ENCODE data around the gene ELP5. TPM values are rescaled to one million over a fixed set of nuclear protein-coding genes. Genes with fewer than 3 reads are reported as not detected.

The ELP5 gene
- total RNA-seq, 4 donors from 2014 or later, result 41.9 to 65.6 (median 51.3) TPM

DNA sequence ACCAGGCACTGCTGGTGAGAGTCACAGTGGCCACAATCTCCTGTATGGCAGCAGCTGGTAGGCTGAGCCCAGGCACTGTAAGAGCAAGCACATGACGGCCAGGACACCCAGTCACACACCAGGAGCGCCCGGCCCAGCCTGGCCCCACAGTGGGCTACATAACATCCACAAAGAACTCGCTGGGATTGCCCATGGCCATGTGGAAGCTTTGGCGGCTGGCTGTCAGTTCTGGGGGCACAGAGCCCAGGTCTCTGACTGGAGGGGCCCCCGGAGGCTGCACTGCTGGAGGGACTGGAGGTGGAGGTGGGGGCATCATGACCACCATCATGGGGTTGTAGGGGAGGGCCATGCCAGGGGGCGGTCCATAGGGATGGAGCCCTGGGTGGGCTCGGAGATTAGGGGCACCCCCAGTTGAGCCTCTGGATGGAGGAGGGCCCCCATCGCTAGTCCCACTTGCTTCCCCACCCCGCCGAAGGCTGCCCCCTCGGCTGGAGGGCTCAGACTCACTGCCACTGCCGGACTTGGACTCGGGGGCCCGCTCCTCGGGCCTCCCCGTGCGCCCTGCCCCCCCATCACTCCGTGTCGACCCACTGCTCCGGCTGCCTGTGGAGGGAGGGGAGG is 26.2 kb upstream of the ELP5 start:
- no peaks in the 10 kb centered on the region for H3K27me3 ChIP-seq
- intact Hi-C loops (cut with DNase I; ENCODE audit: low total_unique reads), result no loop called here
- TF ChIP-seq, protein P1, sequence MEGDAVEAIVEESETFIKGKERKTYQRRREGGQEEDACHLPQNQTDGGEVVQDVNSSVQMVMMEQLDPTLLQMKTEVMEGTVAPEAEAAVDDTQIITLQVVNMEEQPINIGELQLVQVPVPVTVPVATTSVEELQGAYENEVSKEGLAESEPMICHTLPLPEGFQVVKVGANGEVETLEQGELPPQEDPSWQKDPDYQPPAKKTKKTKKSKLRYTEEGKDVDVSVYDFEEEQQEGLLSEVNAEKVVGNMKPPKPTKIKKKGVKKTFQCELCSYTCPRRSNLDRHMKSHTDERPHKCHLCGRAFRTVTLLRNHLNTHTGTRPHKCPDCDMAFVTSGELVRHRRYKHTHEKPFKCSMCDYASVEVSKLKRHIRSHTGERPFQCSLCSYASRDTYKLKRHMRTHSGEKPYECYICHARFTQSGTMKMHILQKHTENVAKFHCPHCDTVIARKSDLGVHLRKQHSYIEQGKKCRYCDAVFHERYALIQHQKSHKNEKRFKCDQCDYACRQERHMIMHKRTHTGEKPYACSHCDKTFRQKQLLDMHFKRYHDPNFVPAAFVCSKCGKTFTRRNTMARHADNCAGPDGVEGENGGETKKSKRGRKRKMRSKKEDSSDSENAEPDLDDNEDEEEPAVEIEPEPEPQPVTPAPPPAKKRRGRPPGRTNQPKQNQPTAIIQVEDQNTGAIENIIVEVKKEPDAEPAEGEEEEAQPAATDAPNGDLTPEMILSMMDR (IDR thresholded peaks at IDR 0.05), result no peak
- no peak for TF ChIP-seq POLR2A (IDR thresholded peaks at IDR 0.05)
- no peaks in the 10 kb centered on the region for H3K9me3 ChIP-seq
- peak overlapping the region in 1 of 2 donors; percentile 2 for H3K27ac ChIP-seq
- no peak for DNase-seq
- H3K36me3 ChIP-seq, result no peaks in the 10 kb centered on the region
- no peaks in the 10 kb centered on the region for H3K4me1 ChIP-seq
- H3K4me3 ChIP-seq, result no peak overlapping the region

DNA sequence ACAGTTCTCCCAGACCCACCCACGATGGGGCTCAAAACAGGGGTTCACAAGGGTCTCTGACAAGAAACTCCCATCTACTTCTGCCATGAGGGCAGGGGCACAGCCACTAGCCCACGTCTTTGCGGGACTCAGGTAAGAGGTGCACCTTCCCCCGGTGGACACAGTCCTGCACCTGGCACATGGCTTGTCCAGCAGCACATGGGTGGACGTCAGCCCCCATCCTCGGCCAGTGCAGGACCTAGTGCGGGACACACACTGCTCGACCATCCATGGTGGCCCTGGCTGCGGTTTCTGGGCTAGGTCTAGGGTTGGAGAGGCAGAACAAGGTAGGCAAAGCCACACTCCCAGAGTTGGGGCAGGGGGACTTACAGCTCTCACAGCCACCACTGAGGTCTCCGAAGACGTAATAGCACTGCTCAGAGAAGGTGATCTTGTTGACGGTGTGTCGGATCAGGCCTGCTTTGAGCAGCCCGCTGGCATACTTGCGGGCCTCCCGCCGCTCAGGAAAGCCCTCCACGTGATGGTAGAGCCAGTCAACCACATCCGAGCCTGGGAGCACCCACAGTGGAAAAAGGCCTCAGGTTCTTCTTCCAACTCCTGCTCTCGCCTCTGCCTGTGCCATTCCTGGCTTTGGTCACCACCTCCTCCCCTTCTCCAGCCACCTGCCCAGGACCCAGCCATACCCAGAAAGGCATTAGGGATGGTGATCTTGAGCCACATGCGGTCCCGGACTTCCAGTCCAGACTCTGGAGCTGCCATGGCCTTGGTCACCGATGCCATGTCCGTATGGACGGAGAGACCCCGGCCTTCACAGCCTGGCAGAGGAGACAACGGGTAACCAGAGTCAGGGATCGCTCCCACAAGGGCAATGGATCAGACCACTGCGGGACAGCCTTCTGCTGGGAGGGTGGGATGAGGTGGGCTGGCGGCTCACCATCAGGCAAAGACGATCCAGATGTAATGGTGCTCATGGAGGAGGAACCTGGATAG is 25.0 kb upstream of the ELP5 start:
- TF ChIP-seq, protein P1 (IDR thresholded peaks at IDR 0.05), result no peak
- no peak for TF ChIP-seq POLR2A (IDR thresholded peaks at IDR 0.05)
- Histone ChIP-seq H3K4me1 (peaks cover 0 to 3% of the 10 kb centered on the region in 2 donors), H3K36me3 (no peaks in the 10 kb centered on the region), H3K4me3 (no peak overlapping the region), H3K27ac (no peak overlapping the region), H3K9me3 (no peaks in the 10 kb centered on the region), H3K27me3 (no peaks in the 10 kb centered on the region)
- DNase-seq, result no peak
- intact Hi-C loops (cut with DNase I; ENCODE audit: low total_unique reads), result no loop called here

DNA sequence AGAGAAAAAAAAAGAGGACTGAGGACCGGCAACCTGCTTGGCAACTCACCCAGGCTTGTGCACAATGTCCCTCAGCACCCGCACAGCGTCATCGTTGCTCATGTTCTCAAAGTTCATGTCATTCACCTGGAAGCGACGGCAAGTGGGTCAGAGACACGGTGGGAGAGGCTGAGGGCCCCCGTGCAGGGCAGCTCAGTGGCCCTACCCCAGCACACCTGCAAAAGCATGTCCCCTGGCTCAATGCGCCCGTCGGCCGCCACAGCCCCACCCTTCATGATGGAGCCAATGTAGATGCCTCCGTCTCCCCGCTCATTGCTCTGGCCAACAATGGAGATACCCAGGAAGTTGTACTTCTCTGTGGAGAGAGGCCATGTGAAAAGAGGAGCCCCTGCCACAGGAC is 23.1 kb upstream of the ELP5 start:
- no peak for DNase-seq
- Histone ChIP-seq H3K27me3 (no peaks in the 10 kb centered on the region), H3K4me3 (no peak overlapping the region), H3K36me3 (no peaks in the 10 kb centered on the region), H3K27ac (no peak overlapping the region), H3K4me1 (peaks cover 4% of the 10 kb centered on the region in 2 donors), H3K9me3 (no peaks in the 10 kb centered on the region)
- intact Hi-C loops (cut with DNase I; ENCODE audit: low total_unique reads), result no loop called here
- no peak for TF ChIP-seq POLR2A (IDR thresholded peaks at IDR 0.05)
- TF ChIP-seq, protein P1 (IDR thresholded peaks at IDR 0.05), result no peak

DNA sequence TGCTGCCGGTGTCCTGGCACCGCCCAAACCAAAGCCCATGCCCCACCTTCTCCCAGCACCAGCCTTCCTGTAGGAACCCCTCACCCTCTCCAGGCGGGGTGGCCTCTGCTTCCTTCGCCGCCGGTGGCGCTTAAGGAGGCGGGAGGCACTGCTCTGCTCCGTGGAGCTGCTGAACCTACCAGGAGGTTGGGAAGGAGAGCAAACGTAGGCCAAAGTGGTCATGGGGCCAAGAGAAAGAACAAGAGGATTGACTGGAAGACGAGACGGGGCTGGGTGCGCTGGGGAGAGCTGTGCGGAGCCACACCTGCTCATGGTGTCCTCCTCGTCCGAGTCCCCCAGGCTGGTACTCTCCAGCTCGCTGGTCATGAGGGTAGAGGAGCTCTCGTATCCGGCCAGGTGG is 22.5 kb upstream of the ELP5 start:
- no peak overlapping the region for H3K27ac ChIP-seq
- no peaks in the 10 kb centered on the region for H3K27me3 ChIP-seq
- DNase-seq, result no peak
- H3K9me3 ChIP-seq, result no peaks in the 10 kb centered on the region
- intact Hi-C loops (cut with DNase I; ENCODE audit: low total_unique reads), result no loop called here
- no peak for TF ChIP-seq POLR2A (IDR thresholded peaks at IDR 0.05)
- TF ChIP-seq, protein P1 (IDR thresholded peaks at IDR 0.05), result no peak
- no peaks in the 10 kb centered on the region for H3K36me3 ChIP-seq
- H3K4me1 ChIP-seq, result peaks cover 4% of the 10 kb centered on the region in 2 donors
- no peak overlapping the region for H3K4me3 ChIP-seq

DNA sequence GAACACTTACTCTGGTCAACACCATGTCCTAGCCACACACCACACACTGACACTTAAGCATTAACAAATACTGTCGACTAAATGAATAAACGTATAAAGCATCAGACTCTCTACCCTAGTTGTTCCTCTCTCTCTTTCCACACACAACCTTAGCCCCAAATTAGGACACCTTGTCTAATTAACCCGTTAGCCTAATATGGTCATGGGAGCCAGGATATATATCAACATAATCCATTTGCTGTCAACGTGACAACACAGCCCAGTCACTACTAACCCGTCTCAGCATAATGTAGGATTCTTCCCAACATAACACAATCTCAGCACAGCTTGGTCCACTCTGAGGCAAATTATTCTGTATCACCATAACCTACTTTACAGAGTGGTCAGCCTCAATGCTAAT is 19.9 kb upstream of the ELP5 start:
- Histone ChIP-seq H3K27me3 (no peaks in the 10 kb centered on the region), H3K36me3 (no peaks in the 10 kb centered on the region), H3K27ac (no peak overlapping the region), H3K4me3 (no peak overlapping the region), H3K9me3 (no peaks in the 10 kb centered on the region), H3K4me1 (peaks cover 4 to 11% of the 10 kb centered on the region in 2 donors)
- intact Hi-C loops (cut with DNase I; ENCODE audit: low total_unique reads), result no loop called here
- DNase-seq, result no peak
- TF ChIP-seq, protein P1 (IDR thresholded peaks at IDR 0.05), result no peak
- TF ChIP-seq POLR2A (IDR thresholded peaks at IDR 0.05), result no peak
